Activated CD8-positive, alpha-beta T cell treated with anti-CD3 and anti-CD28 coated beads for 36 hours (primary cell): ENCODE data around the gene POP4. TPM values are rescaled to one million over a fixed set of nuclear protein-coding genes. Genes with fewer than 3 reads are reported as not detected.

Experiments used
- ATAC-seq: fragments of 200-7000 bp; cut with Tn5 transposase; one replicate; pipeline ENCODE4 v1.10.0; 2021; ENCODE audit warnings: mild to moderate bottlenecking, moderate library complexity
- CTCF ChIA-PET: fragments of 350-600 bp; sonication (Branson Sonifier 250); formaldehyde crosslinking; loops from one replicate; lab custom pipeline; 2021; ENCODE audit warnings: antibody characterized with exemption; lab: Charles Lee
- POLR2A ChIA-PET: fragments of 350-600 bp; sonication (Branson Sonifier 250); formaldehyde crosslinking; loops from one replicate; lab custom pipeline; 2021; ENCODE audit warnings: antibody characterized with exemption; lab: Charles Lee
- DNase-seq: peaks from one replicate; pipeline ENCODE4 v3.0.0-alpha.2; 2020
- H3K27ac Mint-ChIP-seq: one replicate; pipeline ENCODE4 v1.8.0; 2021; ENCODE audit warnings: mild to moderate bottlenecking, mixed read lengths
- H3K27me3 Mint-ChIP-seq: one replicate; pipeline ENCODE4 v1.8.0; 2021; ENCODE audit warnings: mixed read lengths
- H3K36me3 Mint-ChIP-seq: one replicate; pipeline ENCODE4 v1.8.0; 2021; ENCODE audit warnings: low read depth, mixed read lengths
- H3K4me1 Mint-ChIP-seq: one replicate; pipeline ENCODE4 v1.8.0; 2021; ENCODE audit warnings: low read depth, mixed read lengths
- H3K4me3 Mint-ChIP-seq: one replicate; pipeline ENCODE4 v1.8.0; 2021; ENCODE audit warnings: mild to moderate bottlenecking, moderate library complexity, mixed read lengths
- H3K9me3 Mint-ChIP-seq: one replicate; pipeline ENCODE4 v1.8.0; 2021; ENCODE audit warnings: mixed read lengths
- CTCF ChIP-seq: fragments of 200-600 bp; IDR thresholded peaks from one replicate; pipeline ENCODE4 v1.8.0; 2022; ENCODE audit warnings: antibody characterized with exemption, mild to moderate bottlenecking
- intact Hi-C: fragments of 100-400 bp; cut with micrococcal nuclease; formaldehyde crosslinking; loops from one replicate; pipeline ENCODE4 v1.10.0; 2022
- total RNA-seq, 2 experiments: library from RNA; stranded (reverse); gene quantifications; one replicate each; pipeline ENCODE4 v1.2.3, GENCODE V29; 2021

Gene POP4
- total RNA-seq, 2 experiments from 2014 or later = 84.7 to 89.5 TPM

GRCh38 chr19:29631450-29631849 lies 25.4 kb downstream of the POP4 start:
- Mint-ChIP-seq H3K9me3 (no peaks in the 10 kb centered on the region), H3K27ac (no peak overlapping the region), H3K36me3 (no peaks in the 10 kb centered on the region), H3K4me1 (peaks cover 2% of the 10 kb centered on the region), H3K4me3 (no peak overlapping the region), H3K27me3 (no peaks in the 10 kb centered on the region)
- no peak for TF ChIP-seq CTCF
- ATAC-seq (no peak), DNase-seq (no peak)
- CTCF ChIA-PET = interaction anchor here (0.9 to 1.2 kb wide), 2 partner anchors 9 to 21 kb away, joined by 3 to 5 read pairs; no protein-coding TSS in a partner anchor
- intact Hi-C loops = no loop called here
- POLR2A ChIA-PET = interaction anchor here (0.9 kb wide), 1 partner anchor 25 kb away, joined by 4 read pairs; no protein-coding TSS in a partner anchor

- H3K27me3 Mint-ChIP-seq = no peaks in the 10 kb centered on the region
- POLR2A ChIA-PET = interaction anchor here (0.8 kb wide), 1 partner anchor 12 kb away, joined by 3 read pairs; no protein-coding TSS in a partner anchor
- H3K9me3 Mint-ChIP-seq = no peaks in the 10 kb centered on the region
- H3K36me3 Mint-ChIP-seq = no peaks in the 10 kb centered on the region
- no peak for ATAC-seq
- no peak for TF ChIP-seq CTCF
- H3K4me1 Mint-ChIP-seq = no peaks in the 10 kb centered on the region
- DNase-seq = no peak
- H3K27ac Mint-ChIP-seq = no peak overlapping the region
- no peak overlapping the region for H3K4me3 Mint-ChIP-seq
- intact Hi-C loops = no loop called here
- CTCF ChIA-PET = interaction anchor here (0.8 to 1.6 kb wide), 7 partner anchors 10 to 82 kb away, joined by 3 to 5 read pairs (median 3); no protein-coding TSS in a partner anchor
These were observed 27.9 kb downstream of the POP4 start for GRCh38 chr19:29634002-29634401.

- TF ChIP-seq CTCF = no peak
- Mint-ChIP-seq H3K9me3 (no peaks in the 10 kb centered on the region), H3K4me3 (no peak overlapping the region), H3K36me3 (no peaks in the 10 kb centered on the region), H3K27me3 (no peaks in the 10 kb centered on the region), H3K27ac (no peak overlapping the region), H3K4me1 (no peaks in the 10 kb centered on the region)
- CTCF ChIA-PET = interaction anchor here (1.1 to 1.6 kb wide), 5 partner anchors 27 to 82 kb away, joined by 3 to 5 read pairs (median 3); no protein-coding TSS in a partner anchor
- POLR2A ChIA-PET = interaction anchor here (0.8 kb wide), 1 partner anchor 13 kb away, joined by 3 read pairs; no protein-coding TSS in a partner anchor
- ATAC-seq (no peak), DNase-seq (no peak)
- intact Hi-C loops = no loop called here
These were observed 28.5 kb downstream of the POP4 start for GRCh38 chr19:29634423-29635130.

- intact Hi-C loops = no loop called here
- Mint-ChIP-seq H3K27me3 (no peaks in the 10 kb centered on the region), H3K27ac (no peak overlapping the region), H3K36me3 (no peaks in the 10 kb centered on the region), H3K4me3 (no peak overlapping the region), H3K9me3 (no peaks in the 10 kb centered on the region), H3K4me1 (no peaks in the 10 kb centered on the region)
- ATAC-seq = no peak
- CTCF ChIA-PET = no interaction called here
- POLR2A ChIA-PET = no interaction called here
- TF ChIP-seq CTCF = no peak
- DNase-seq = no peak
These were observed 29.9 kb downstream of the POP4 start for GRCh38 chr19:29635963-29636362.
